GM13976 (cell line): ENCODE data around the gene VCP.

Experiments used
- DNase-seq: peaks from one replicate; pipeline ENCODE4 v3.0.0; 2012; ENCODE audit warnings: low spot score
- CTCF ChIP-seq: IDR thresholded peaks from 2 replicates; pipeline ENCODE4 v1.5.1; 2012; ENCODE audit warnings: borderline replicate concordance, mild to moderate bottlenecking; ENCODE audit not compliant: insufficient read depth; ENCODE audit errors: extremely low read depth, missing control alignments, control extremely low read depth
- in situ Hi-C: fragments of 300-500 bp; cut with MboI; formaldehyde crosslinking; loops from one replicate; pipeline ENCODE4 v1.12.0; 2022; ENCODE audit warnings: low sequenced_read_pairs, mixed read lengths, inconsistent platforms; ENCODE audit not compliant: unreplicated experiment

Gene VCP

GRCh38 chr9:35060548-35061207, 11.7 kb downstream of the VCP start:
- in situ Hi-C loops = no loop called here
- no peak for TF ChIP-seq CTCF
- DNase-seq = no peak

GRCh38 chr9:35059438-35059837, 13.0 kb downstream of the VCP start:
- DNase-seq = no peak
- in situ Hi-C loops = no loop called here
- TF ChIP-seq CTCF = no peak

GRCh38 chr9:35057271-35057620, 15.2 kb downstream of the VCP start:
- in situ Hi-C loops = no loop called here
- no peak for TF ChIP-seq CTCF
- no peak for DNase-seq

GRCh38 chr9:35056571-35057270, 15.7 kb downstream of the VCP start:
- in situ Hi-C loops = no loop called here
- TF ChIP-seq CTCF = no peak
- DNase-seq = no peak

- DNase-seq = no peak
These were observed 17.4 kb downstream of the VCP start for GRCh38 chr9:35054871-35055644.

GRCh38 chr9:35054185-35054835, 18.1 kb downstream of the VCP start:
- TF ChIP-seq CTCF = no peak
- no peak for DNase-seq
- in situ Hi-C loops = no loop called here

More at GRCh38 chr9:35054871-35055644, 17.4 kb downstream of the VCP start:
- in situ Hi-C loops = no loop called here
- TF ChIP-seq CTCF = no peak
